ENCODE data around the gene TMIGD2.
"Not testable (repeated sequence)": the region's sequence is repeated elsewhere in the genome, so short reads cannot be mapped to it uniquely, and the experiment has no call there.

TMIGD2 gene

DNA sequence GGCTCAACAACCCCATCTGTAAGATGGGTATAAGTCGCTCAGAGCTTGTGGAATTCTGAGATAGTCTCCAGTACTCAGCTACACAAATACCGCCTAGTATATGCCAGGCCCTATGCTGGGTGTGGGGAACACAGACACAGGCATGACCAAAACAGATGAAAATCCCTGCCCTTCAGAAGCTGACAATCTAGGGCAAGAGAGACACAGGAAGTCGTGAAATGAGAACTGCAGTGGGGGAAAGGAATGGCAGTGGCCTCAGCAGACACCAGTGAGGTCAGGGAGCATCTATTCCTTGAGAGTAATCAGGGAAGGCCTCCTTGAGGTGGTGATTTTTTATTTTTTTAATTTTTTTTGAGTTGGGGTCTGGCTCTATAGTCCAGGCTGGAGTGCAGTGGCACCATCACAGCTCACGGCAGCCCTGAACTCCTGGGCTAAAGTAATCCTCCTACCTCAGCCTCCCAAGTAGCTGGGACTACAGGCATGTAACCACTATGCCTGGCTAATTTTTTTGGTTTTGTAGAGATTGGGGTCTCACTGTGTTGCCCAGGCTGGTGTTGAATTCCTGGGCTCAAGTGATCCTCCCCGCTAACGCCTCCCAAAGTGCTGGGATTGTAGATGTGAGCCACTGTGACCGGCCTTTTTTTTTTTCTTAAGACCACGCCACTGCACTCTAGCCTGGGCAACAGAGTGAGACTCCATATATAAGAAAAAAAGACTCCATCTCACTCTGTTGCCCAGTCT lies 3.2 kb downstream of the TMIGD2 start:
- no peak for DNase-seq (ENCODE audit: low read depth in 3 of 3, low spot score in 1 of 3)

DNA sequence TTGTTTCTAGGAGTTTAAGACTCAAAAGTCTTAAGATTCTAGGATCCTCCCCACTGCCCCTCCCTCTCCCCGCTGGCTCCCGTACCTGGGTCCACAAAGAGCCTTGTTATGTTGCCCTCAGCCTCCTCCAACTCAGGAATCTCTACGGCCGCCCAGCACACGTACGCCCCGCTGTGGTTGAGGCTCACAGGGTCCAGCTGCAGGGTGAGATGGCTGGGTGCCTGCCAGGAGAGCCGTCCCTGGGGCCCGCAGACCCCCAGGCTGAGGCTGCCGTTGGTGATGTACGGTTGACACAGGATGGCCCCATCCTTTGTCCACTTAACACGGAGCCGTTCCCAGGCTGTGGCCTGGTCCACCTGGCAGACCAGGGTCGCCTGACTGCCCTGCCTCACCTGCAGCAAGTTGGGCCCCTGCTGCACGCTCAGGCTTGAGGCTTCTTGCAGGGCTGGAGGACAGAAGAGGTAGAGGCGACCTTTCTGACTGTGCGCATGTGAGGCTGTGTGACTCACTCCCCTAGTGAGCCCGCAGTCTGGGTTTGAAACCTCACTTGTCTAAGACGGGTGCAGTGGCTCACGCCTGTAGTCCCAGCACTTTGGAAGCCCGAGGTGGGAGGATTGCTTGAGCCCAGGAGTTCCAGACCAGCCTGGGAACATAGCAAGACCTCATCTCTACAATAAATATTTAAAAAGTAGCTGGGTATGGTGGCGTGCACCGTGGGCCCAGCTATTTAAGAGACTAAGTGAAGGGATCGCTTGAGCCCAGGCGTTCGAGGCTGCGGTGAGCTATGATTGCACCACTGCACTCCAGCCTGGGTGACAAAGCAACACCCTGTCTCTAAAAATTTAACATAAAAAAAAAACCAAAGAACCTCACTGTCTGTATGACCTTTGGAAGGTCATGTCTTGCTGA lies 4.0 kb downstream of the TMIGD2 start:
- DNase-seq (ENCODE audit: low read depth in 3 of 3, low spot score in 1 of 3): no peak

DNA sequence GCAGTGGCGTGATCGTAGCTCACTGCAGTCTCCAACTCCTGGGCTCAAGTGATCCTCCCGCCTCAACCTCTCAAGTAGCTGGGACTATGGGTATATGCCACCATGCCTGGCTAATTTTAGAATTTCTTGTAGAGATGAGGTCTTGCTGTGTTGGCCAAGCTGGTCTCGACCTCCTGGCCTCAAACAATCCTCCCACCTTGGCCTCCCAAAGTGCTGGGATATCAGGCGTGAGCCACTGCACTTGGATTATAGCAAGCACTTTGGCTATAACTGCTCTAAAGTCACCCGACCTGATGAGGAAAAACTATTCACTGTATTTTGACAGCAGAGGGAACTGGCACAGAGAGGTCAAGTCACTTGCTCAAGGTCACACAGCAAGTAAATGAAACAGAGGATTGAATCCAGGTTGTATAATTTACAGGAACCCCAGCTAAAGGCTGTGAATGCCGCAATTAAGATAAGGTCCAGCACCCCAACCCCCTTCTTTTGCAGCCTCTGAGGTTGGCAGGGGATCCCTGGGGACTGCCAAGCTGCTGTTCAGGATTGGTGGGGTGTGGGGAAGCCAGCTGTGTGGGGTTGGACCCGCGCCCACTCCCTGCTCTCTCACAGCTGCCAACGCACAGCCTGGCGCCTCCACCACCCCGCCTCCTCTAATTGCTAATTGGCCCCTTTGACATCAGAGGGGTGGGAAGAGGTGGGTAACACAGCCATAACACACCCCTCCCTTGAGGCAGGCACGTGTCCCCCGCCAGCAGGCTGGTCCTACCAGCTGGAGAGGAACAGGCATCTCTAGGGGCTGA lies 6.0 kb downstream of the TMIGD2 start:
- DNase-seq (ENCODE audit: low read depth in 3 of 3, low spot score in 1 of 3): no peak

DNA sequence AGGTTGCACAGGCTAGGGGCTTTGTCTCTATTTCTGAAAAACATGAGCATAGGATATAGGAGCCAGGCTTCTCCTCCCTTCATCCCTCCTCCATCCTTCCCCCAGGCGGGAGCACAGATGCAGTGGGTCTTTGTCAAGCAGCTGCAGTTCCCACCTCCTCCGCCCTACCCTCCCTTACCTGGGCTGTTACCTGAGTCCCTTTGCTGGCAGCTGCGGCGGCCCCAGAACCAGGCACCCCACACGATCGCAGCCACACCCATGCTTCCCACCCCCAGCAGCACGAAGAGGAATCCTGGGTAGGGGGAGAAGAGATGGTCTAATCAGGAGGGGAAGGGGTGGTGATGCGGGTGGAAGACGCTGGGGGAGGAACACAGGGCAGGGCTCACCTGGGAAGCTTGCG lies 7.8 kb downstream of the TMIGD2 start:
- DNase-seq (ENCODE audit: low read depth in 3 of 3, low spot score in 1 of 3): no peak

DNA sequence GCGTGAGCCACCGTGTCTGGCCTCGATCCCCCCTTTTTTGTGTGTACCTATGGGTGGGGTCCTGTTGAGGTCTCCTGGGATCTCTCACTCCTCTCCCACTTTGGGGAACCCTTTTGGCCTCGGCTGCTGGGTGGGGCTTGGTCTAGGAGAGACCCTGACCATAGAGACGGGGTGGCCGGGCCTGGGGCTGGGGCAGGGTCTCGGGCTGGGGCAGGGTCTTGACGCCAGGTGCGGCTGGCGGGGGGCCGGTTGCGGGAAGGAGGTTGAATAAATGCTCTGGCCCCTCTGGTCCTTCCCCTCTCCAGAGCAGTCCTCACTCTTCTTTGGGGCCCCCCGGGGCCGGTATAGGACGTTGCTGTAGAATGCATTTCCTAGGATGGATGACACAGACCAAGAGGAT lies 9.7 kb downstream of the TMIGD2 start:
- DNase-seq (ENCODE audit: low read depth in 3 of 3, low spot score in 1 of 3): no peak

DNA sequence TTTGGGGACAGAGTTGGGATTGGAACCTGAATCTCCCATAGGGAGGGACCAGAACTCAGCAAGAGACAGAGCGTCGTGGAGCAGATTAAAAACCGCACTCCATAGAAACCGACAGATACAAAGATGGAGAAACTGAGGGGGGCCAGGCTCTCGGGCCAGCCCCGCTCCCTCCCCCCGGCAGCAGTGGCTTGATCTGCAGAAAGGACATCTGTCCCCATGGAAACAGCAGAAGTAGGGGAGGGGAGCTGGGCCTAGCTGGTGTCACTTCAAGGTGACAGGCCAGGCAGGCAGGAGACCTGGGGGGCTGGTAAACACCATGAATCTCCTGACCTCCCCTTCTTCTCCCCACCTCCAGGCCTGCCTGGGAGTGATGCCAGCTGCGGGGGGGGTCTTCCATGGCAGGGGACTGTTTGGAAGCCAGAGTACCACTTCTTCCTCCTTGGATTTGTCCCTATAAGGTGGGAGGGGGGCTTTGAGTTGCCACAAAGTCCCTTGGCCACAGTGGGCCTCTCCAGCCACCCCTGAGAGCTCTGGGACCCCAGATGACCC lies 10.9 kb downstream of the TMIGD2 start:
- DNase-seq (ENCODE audit: low read depth in 3 of 3, low spot score in 1 of 3): no peak

DNA sequence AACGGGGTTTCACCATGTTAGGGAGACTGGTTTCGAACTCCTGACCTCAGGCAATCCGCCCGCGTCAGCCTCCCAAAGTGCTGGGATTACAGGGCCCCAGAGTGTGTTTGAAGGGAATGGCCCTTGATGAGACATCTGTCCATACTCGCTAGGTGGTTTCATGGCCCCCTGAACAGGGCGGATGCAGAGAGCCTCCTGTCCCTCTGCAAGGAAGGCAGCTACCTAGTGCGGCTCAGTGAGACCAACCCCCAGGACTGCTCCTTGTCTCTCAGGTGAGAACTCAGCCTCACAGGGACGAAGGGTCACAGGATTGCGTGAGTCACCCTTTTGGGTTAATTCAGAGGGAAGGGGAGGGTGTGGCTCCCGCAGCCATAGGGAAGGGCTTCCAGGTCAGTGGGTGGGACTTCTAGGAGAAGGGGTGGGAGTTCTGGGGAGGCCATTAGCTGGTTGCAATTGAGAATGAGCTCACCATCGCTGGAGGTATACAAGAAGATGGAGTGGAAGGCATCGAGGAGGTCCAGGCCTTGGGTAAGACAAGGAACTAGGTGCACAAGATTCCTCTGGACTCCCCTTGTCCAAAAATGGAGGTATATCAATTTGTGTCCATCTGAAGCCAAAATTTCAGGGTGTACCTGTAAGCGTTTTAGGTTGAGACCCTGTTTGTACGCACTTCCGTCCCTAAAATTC lies 14.0 kb downstream of the TMIGD2 start:
- DNase-seq (ENCODE audit: low read depth in 3 of 3, low spot score in 1 of 3): no peak

DNA sequence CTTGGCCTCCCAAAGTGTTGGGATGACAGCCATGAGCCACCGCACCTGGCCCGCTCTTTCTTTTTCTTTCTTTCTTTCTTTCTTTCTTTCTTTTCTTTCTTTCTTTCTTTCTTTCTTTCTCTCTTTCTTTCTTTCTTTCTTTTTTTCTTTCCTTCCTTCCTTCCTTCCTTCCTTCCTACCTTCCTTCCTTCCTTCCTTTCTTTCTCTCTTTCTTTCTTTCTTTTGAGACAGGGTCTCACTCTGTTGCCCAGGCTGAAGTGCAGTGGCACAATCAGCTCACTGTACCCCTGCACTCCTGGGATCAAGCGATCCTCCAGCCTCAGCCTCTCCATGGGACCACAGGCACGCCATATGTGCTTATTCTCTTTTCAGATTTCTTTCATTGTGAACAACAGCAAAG lies 16.0 kb downstream of the TMIGD2 start:
- not testable (repeated sequence) for DNase-seq (ENCODE audit: low read depth in 3 of 3, low spot score in 1 of 3)

DNA sequence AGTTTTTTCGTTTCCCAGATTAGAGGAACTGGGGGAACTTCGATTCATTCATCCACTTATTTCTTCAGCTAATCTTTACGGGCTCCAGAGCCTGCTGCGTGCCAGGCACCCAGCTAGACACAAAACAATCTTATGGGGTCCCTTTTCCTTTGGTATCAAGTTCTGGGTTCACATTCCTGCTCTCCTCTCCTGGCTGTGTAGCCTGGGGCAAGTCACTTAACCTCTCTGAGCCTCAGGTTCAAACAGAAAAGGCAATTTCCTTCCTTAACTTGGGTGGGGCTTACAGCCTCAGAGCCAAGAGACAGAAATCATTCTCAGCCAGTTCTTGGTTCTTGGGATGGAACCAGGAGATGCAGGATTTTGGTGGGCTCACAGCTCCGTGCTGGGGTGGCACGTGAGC lies 17.2 kb downstream of the TMIGD2 start:
- DNase-seq (ENCODE audit: low read depth in 3 of 3, low spot score in 1 of 3): no peak

DNA sequence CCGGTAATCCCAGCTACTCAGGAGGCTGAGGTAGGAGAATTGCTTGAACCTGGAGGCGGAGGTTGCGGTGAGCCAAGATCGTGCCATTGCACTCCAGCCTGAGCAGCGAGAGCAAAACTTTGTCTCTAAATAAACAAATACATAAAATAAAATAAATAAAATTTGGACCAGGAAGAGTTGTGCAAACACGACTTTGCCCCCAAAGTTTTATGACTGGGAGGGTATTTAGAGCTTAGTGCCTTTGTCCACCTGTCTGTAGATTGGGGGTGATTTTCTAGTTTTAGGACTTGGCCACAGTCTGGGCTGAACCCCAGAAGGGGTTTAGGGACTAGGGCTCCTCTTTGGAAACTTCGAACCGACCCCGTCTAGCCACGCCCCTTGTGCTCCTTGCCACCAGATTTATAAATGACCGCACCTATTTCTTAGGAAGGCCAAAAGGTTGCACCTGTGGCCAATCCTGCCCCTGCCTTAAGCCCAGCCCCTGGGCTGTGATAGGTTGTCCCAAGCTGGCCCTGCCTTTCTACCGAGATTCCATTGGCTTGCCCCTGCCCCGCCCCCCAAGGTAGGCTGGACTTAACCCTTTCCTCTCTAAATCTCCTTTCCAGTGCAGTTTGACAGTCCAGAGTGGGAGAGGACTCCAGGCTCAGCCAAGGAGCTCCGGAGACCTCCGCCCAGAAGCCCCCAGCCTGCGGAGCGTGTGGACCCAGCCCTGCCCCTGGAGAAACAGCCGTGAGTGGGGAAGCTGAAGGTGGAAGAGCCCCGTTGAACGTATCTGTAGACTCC lies 17.8 kb downstream of the TMIGD2 start:
- DNase-seq (ENCODE audit: low read depth in 3 of 3, low spot score in 1 of 3): no peak

DNA sequence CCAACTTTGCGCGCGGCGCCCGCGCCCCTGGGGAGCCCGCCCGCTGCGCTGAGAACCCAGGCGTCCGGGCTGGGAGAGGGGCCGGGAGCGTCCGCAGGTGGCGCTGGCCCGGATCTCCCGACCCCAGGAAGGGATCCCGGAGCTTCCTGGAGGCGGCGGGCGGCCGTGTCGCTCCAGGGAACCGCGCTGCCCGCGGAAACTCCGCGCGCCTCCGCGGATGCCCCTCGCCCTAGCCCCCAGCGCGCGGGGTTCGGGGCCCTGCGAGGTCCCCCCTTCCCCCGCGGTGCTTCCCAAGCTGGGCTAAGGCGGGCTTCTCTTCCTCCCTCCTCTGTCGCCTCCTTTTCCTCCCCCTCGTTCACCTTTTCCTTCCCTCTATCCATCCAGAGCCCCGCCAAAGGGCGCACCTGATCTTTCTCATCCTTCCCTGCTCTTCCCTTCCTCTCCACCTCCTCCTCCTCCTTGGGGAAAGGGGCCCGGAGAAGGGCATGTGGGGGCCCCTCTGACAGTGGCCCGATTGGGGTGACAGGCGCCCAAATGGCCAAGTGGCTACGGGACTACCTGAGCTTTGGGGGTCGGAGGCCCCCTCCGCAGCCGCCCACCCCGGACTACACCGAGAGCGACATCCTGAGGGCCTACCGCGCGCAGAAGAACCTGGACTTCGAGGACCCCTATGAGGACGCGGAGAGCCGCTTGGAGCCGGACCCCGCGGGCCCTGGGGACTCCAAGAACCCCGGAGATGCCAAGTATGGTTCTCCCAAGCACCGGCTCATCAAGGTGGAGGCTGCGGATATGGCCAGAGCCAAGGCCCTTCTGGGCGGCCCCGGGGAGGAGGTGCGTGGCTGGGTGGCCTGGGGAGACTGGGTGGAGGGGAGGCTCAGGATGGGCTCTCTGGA lies 22.4 kb downstream of the TMIGD2 start:
- DNase-seq (ENCODE audit: low read depth in 3 of 3, low spot score in 1 of 3): no peak

DNA sequence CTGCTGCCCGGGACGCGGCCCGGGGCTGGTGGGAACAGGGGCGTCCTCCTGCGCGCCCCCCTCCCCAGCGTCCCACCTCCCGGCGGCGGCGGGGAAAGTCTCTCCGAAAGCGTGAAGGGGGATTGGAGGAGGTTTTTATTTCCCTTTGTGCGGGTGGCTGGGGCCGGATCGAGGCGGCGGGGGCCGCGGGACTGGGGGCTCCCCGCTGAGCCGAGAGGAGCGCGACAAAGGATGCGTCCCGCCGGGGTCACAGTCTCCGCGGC lies 23.0 kb downstream of the TMIGD2 start:
- no peak for DNase-seq (ENCODE audit: low read depth in 3 of 3, low spot score in 1 of 3)

DNA sequence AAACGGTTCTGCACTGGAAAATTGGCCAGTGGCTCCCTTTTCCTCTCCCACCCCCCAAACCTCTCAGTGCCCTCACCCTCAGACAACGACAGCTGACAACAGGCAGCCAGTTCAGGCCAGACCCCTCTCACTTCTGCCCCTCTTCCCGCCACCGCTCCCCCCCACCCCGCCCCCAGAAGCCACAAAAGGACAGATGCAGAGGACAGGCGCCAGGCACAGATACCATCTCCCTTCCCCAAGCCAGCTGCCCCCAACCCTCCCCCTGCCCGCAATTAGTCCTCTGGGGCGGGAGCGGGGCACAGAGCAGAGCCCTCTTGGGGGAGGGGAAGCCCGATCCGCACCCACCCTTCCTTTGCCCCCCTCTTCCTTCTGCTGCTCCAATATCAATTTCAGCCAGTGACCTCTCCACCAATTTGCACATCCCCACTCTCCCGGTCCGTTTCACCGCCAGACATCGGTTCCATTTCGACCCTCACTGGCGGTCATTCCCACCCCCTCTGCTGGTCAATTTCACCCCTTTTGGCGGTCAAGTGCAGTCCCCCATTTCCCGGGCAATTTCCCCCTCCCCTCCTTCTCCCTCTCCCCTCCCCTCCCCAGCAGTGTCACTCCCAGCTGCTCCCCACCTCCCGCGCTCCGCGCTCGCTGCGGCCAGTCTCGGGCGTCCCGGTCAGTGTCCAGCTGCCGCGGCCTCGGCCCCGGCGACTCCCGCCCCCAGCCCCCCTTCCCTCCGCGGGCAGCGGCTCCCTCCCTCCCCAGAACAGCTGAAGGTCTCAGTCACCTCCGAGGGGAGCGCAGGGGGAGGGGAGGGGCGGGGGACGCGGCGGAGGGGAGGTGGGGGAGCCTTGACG lies 23.5 kb downstream of the TMIGD2 start, which contains the start of gene SHD:
Gene SHD, plus strand, starts transcription at position 848 of the 848 bp plus-strand sequence. CDS start 798 bp downstream, outside the sequence.
- DNase-seq (ENCODE audit: low read depth in 3 of 3, low spot score in 1 of 3): no peak

DNA sequence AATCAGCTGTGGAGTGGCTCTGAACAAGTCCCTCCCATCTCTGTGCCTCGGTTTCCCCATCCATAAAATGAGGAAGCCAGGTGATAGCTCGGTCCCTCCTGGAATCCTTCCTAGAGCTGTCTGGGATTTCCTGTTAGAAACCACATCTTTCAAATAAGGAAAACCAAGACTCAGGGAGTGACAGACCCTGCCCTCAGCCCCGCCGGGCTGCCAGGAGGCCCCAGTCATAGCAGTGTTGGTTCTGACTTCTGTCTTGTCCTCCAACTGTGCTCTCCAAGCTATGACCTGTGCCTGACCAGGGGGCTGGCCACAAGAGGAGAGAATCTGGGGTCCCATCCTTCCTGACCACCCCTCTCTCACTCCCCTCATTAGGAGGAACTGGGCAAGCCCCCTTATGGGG lies 24.2 kb downstream of the TMIGD2 start:
- no peak for DNase-seq (ENCODE audit: low read depth in 3 of 3, low spot score in 1 of 3)

DNA sequence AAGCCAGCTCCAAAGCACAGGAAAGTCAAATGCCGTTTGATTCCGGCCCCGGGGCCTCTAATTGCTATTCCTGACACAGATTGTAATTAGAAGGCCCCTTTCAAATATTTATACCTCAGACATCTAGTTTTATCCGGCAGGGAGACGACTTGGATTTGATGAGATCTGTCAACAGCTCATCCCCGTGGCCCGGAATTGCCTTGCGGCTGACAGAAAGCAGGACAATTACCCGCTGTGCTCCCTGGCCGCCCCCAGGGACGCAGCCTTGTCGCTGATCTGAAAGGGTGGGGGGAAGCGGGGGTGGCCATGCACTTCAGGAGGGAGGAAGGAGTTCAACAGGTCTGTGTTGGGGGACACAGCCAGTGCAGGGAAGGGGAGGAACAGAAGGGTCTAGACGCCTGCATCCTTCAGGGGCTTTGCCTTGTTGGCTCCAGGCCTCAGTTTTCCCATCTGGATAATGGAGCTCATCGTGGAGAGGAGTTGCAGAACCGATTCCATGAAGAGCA lies 24.9 kb downstream of the TMIGD2 start:
- DNase-seq (ENCODE audit: low read depth in 3 of 3, low spot score in 1 of 3): no peak

DNA sequence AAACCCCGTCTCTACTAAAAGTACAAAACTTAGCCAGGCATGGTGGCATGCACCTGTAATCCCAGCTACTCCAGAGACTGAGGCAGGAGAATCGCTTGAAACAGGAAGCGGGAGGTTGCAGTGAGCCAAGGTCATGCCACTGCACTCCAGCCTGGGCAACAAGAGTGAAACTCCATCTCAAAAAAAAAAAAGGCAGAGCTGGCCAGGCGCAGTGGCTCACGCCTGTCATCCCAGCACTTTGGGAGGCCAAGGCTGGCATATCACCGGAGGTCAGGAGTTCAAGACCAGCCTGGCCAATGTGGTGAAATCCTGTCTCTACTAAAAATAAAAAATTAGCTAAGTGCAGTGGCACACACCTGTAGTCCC lies 27.9 kb downstream of the TMIGD2 start:
- not testable (repeated sequence) for DNase-seq (ENCODE audit: low read depth in 3 of 3, low spot score in 1 of 3)

DNA sequence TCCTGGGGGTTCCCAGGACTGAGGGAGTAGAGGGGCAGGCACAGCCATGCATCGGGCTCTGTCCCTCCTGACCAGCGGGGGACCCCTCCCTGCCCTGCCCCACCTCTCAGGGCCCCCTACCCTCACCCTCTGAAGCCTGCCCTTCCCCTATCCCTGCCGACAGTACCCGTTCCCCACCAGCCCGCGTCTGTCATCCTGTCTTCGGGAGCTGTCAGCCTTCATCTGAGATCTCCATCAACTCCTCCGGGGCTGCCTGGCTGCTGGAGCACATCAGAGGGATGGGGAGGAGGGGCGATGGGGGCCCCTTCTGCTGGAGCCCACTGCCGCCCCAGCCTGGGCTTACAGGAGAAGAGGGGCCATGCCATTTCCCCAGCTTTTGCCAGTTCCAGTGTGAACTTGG lies 29.3 kb downstream of the TMIGD2 start:
- DNase-seq (ENCODE audit: low read depth in 3 of 3, low spot score in 1 of 3): no peak

DNA sequence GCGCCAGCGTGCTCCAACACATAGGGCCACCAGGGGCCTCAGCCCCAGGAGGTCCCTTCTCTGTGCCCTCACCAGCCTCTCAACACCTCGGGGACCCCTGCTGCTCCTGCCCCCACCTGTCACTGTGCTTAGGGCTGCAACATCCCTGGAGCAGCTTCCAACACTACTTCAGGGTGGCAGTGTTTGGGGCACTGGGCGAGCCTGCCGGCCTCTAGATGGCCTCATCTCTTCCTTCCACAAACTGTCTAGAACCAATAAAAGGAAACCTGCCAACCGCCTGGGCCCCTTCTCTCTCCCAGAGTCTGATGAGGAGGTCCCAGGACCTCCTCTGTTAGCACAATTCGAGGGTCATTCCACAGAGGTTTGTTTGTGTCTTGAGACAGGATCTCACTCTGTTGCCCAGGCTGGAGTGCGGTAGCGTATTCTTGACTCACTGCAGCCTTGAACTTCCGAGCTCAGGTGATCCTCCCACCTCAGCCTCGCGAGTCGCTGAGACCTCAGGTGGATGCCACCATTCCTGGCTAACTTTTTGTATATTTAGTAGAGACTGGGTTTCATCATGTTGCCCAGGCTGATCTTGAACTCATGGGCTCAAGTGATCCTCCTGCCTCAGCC lies 33.3 kb downstream of the TMIGD2 start:
- no peak for DNase-seq (ENCODE audit: low read depth in 3 of 3, low spot score in 1 of 3)
